NCI-H2107 (cell line): Measurements from ENCODE around the gene F11.
"Not testable (repeated sequence)": the region's sequence is repeated elsewhere in the genome, so short reads cannot be mapped to it uniquely, and the experiment has no call there.

Experiments used
- DNase-seq: peaks from one replicate; lab custom pipeline; 2025; lab: John Stamatoyannopoulos, UW

F11 gene

DNA sequence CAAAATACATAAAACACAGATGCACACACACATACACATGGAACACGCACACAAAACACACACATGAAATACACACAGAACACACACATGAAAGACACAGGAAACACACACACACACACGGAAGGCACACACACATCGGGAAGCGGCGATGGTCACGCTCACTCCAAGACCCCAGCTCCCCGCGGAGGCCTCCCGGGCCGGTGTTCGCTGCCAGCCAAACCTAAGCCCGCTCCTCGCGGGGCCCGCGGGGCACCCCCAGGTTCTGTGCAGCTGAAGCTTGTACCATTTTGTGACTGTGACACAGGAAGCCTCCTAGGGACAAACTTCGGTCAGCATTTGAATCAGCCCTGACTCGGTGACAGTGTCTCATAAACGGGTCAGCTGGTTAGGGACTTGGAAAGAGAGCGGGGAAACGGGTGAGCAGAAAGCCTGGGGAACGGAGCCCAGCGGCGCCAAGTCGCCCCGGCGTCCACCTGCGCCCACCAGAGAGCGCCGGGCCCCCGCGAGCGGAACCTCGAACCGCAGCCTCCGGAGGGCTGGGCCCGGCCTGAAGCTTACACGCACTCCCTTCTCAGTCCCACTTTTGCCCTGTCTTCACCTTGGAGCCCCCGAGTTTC, 32.1 kb downstream of the F11 start:
- no peak for DNase-seq

DNA sequence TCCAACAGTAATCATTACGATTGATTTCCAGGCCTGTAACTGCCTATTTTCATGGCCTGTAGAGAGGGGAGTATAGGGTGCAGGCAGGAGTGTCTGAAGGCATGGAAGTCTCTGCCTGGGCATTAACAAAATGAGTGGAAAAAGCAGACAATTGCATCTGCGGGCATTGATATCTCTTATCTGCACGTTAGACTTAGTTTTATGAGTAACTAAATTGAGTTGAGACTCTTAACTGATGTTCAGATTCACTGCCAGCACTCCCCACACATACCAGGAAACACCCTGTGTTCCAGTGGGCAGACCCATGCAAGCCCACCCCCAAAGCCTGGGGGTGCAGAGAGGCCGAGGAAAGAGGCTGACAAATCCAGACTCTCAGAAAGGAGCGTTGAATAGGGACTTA, 33.3 kb downstream of the F11 start:
- no peak for DNase-seq

GRCh38 chr4:186300659-186301390, 34.8 kb downstream of the F11 start:
- no peak for DNase-seq

DNA sequence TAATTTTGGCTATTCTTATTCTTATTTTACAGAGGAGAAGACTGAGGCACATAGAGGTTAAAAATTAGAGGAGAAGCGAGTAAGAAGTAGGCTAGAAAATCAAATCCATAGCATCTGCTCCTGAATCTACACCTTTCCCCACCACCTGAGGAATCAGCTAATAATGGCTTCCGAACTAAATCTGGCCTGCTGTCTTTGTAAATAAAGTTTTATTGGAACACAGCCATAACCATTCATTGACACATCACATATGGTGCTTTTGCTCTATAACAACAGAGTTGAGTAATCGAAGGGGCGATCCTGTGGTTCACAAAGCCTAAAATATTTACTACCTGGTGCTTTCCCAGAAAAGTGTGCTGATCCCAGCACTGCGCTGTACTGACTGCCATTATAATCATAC, 38.2 kb downstream of the F11 start:
- DNase-seq, result no peak

DNA sequence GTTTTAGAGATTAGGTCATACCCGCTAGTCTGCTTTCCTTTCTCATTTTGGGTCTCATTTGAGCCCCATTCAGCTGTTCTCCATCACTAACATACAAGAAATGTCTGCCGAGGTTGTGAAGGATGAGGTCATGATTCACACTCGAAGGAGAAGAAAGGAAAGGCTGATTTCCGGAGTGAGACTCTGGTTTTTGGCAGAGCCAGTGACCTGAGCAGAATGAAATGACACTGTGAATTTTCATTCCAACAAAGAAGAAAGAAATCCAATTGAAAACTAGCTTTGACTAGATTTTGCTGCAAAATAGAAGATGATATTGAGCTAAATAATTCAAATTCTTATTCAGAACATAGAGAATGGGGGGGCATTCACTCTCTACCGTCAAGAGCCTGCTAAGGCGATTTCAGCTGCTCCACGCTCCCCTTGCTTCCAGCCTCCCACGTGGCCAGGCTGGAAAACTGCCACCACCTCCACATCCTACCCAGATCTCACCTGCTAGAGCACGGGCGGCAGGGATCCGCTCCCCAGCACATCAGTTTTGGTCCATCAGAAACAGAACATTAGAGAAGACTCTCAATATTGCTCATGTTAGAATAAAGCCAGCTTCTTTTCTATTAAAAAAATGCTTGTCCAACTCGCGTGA, 39.0 kb downstream of the F11 start:
- DNase-seq, result no peak

GRCh38 chr4:186307497-186307896, 41.5 kb downstream of the F11 start:
- DNase-seq, result no peak

- DNase-seq, result no peak
These were observed 41.9 kb downstream of the F11 start for GRCh38 chr4:186307916-186308315.

DNA sequence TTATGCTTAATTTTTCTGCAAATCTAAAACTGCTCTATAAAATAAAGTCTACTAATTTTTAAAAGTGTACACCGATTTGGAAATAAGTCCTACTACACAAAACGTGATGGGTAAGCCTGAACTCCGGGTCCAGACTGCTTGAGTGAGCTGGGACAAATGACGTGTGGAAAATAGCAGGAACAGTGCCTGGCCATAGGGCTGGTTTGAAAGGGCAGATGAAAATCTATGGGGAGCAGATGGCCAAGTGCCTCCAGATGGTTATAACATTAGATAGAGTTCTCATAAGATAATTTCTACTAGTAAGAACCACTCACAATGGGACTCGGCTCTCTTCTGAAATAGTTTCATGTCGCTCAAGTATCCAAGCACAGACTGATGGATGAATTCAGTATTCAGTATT, 52.5 kb downstream of the F11 start:
- DNase-seq, result no peak

DNA sequence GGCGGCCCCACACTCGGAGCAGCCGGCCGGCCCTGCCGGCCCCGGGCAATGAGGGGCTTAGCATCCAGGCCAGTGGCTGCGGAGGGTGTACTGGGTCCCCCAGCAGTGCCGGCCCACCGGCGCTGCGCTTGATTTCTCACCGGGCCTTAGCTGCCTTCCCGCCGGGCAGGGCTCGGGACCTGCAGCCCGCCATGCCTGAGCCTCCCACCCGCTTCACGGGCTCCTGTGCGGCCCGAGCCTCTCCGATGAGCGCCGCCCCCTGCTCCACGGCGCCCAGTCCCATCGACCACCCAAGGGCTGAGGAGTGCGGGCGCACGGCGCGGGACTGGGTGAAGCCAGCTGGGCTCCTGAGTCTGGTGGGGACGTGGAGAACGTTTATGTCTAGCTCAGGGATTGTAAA, 58.7 kb downstream of the F11 start:
- DNase-seq, result not testable (repeated sequence)

- DNase-seq, result no peak
These were observed 60.4 kb downstream of the F11 start for GRCh38 chr4:186326391-186326790.

- DNase-seq, result no peak
These were observed 63.4 kb downstream of the F11 start for GRCh38 chr4:186329372-186329771.

DNA sequence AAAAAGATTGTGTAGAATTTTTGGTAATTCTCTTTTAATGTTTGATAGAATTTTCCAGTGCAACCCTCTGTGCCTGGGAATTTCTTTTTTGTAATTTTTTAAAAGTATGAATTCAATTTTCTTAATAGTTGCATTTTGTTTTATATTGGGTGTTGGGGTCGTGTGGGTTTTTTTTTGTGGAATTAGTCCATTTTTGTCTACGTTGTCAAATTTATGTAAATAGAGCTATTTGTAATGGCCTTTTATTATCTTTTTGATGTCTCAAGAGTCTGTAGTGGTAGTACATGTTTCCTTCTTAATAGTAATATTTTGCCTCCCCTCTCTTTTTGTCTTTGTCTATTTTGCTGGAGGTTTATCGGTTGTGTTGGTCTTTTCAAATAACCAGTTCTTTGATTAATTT, 64.4 kb downstream of the F11 start:
- DNase-seq, result no peak

DNA sequence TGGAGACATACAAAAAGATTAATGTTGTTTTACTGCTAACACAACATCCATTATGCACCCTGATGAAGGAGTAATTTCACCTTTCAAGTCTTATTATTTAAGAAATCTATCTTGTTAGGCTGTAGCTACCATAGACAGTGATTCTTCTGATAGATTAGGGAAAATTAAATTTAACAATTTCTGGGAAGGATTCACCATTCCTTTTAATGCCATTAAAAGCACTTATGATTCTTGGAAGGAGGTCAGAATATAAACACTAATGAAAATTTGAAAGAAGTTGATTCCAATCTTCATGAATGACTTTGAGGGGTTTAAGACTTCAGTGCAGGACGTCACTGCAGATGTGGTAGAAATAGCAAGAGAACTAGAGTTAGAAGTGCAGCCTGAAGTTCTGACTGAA, 69.8 kb downstream of the F11 start:
- no peak for DNase-seq
